Ishikawa (cell line): ENCODE measurements around the gene NAA25.

Experiments used
- FOXM1 ChIP-seq: IDR thresholded peaks from 2 replicates; pipeline ENCODE4 v1.6.1; 2012; ENCODE audit warnings: low read depth, borderline replicate concordance
- MAX ChIP-seq: IDR thresholded peaks from 2 replicates; pipeline ENCODE4 v1.6.1; 2012

GRCh38 chr12:112091563-112091962, 17.0 kb downstream of the NAA25 start:
- TF ChIP-seq FOXM1 (no peak), MAX (no peak)
